K562 (cell line): ENCODE data around the gene RARA. TPM values are rescaled to one million over a fixed set of nuclear protein-coding genes. Genes with fewer than 3 reads are reported as not detected.
A peak's percentile ranks its signal among the peaks of the same experiment; 100 is the strongest.

Experiments
- CBFA2T3 ChIP-seq: fragments of 450-650 bp; IDR thresholded peaks from 2 replicates; pipeline ENCODE4 v1.6.1; 2017
- FOXM1 ChIP-seq, 2 experiments: fragments of 450-650 bp in 1 of 2; sonication (generic) in 1 of 2; formaldehyde crosslinking in 1 of 2; IDR thresholded peaks; 2 replicates each; pipeline versions ENCODE4 v1.6.1 to v1.9.0; 2017 to 2022; ENCODE audit warnings: low read depth in 2 of 2, mild to moderate bottlenecking in 2 of 2, missing genetic modification reagents in 1 of 2, moderate library complexity in 1 of 2
- HMGN3 ChIP-seq: IDR thresholded peaks from 2 replicates; pipeline ENCODE4 v1.6.1; 2011; ENCODE audit warnings: borderline replicate concordance, low read depth, mild to moderate bottlenecking, mixed read lengths, low read length; ENCODE audit not compliant: insufficient read length; ENCODE audit errors: extremely low read depth
- MNT ChIP-seq, 2 experiments: fragments of 450-650 bp; conservative IDR thresholded peaks; 2 replicates each; pipeline ENCODE4 v1.6.1; 2017; ENCODE audit warnings: mild to moderate bottlenecking in 2 of 2, moderate library complexity in 2 of 2
- NCOA4 ChIP-seq: fragments of 450-650 bp; IDR thresholded peaks from 2 replicates; pipeline ENCODE4 v1.6.1; 2018; ENCODE audit warnings: mild to moderate bottlenecking; ENCODE audit not compliant: partially characterized antibody
- NELFE ChIP-seq: IDR thresholded peaks from 2 replicates; pipeline ENCODE4 v1.6.1; 2011; ENCODE audit warnings: mild to moderate bottlenecking; ENCODE audit not compliant: insufficient read depth, insufficient read length
- PHB2 ChIP-seq: fragments of 450-650 bp; IDR thresholded peaks from 2 replicates; pipeline ENCODE4 v1.6.1; 2017; ENCODE audit warnings: low read depth
- RBM34 ChIP-seq: fragments of 200-400 bp; formaldehyde crosslinking; IDR thresholded peaks from 2 replicates; pipeline ENCODE4 v1.6.1; 2018; ENCODE audit warnings: low read length, borderline replicate concordance; ENCODE audit not compliant: insufficient read depth
- RNF2 ChIP-seq: sonication (generic); IDR thresholded peaks from 2 replicates; pipeline ENCODE4 v1.6.1; 2016
- TAF15 ChIP-seq: fragments of 200-400 bp; formaldehyde crosslinking; IDR thresholded peaks from 2 replicates; pipeline ENCODE4 v1.6.1; 2017; ENCODE audit warnings: mild to moderate bottlenecking, low read depth, low read length, moderate library complexity
- TRIM28 ChIP-seq: fragments of 450-650 bp; IDR thresholded peaks from 2 replicates; pipeline ENCODE4 v1.6.1; 2017
- ZBTB43 ChIP-seq: sonication (generic); formaldehyde crosslinking; IDR thresholded peaks from 2 replicates; pipeline ENCODE4 v1.8.0; 2023; ENCODE audit warnings: mild to moderate bottlenecking, missing genetic modification reagents
- ZNF232 ChIP-seq: sonication (generic); formaldehyde crosslinking; IDR thresholded peaks from 2 replicates; pipeline ENCODE4 v1.8.0; 2022; ENCODE audit warnings: mild to moderate bottlenecking, missing genetic modification reagents
- polyA plus RNA-seq, 8 experiments: library from polyadenylated mRNA; depleted of rRNA in 4 of 8; stranded (reverse) in 5 of 8; unstranded in 3 of 8; fragments of >200 nt; fragmentation: Nextera tagmentation in 2 of 8; fragmentation: Illumina TruSeq in 1 of 8; extraction: Ambion mirVana in 2 of 8; extraction: Trizol in 1 of 8; gene quantifications; 2 replicates each; pipeline versions ENCODE4 v1.2.1 to v1.2.3, GENCODE V29; 2011 to 2014; ENCODE audit warnings: inconsistent platforms in 1 of 8, missing spikeins in 1 of 8
- total RNA-seq, 7 experiments: library from RNA; depleted of rRNA in 6 of 7; stranded (reverse); fragments of >200 nt in 6 of 7; fragmentation: Illumina TruSeq in 2 of 7; extraction: Trizol in 2 of 7; gene quantifications; 2 replicates each; pipeline versions ENCODE4 v1.2.1 to v1.2.3, GENCODE V29; 2011 to 2021; ENCODE audit warnings: low replicate concordance in 1 of 7
- TF ChIP-seq, protein P1 (sequence below): fragments of 450-650 bp; formaldehyde crosslinking; IDR thresholded peaks from 2 replicates; pipeline ENCODE4 v1.4.0; 2020; ENCODE audit warnings: mild to moderate bottlenecking
- TF ChIP-seq, protein P2 (sequence below): fragments of 200-400 bp; formaldehyde crosslinking; IDR thresholded peaks from 2 replicates; pipeline ENCODE4 v1.6.1; 2017; ENCODE audit warnings: mild to moderate bottlenecking, low read depth, low read length, moderate library complexity
- TF ChIP-seq, protein P3 (sequence below): sonication (generic); formaldehyde crosslinking; IDR thresholded peaks from 2 replicates; pipeline ENCODE4 v1.8.0; 2022; ENCODE audit warnings: mild to moderate bottlenecking, missing genetic modification reagents
- TF ChIP-seq, protein P4 (sequence below): IDR thresholded peaks from 2 replicates; pipeline ENCODE4 v1.6.1; 2011; ENCODE audit not compliant: insufficient read length; ENCODE audit errors: extremely low read depth

The RARA gene
- total and polyA plus RNA-seq, 9 of the 15 experiments (the other 6 are each of a cell fraction or from before 2014, with no cell fraction given): 0.10 to 28.0 (median 7.9) TPM

GRCh38 chr17:40317880-40318829 is 9.2 kb downstream of the RARA start (continued):
- TF ChIP-seq HMGN3: peak; percentile 71
- peak; percentile 83 to 90 for TF ChIP-seq MNT (conservative IDR thresholded peaks at IDR 0.05)
- TF ChIP-seq, protein P1, sequence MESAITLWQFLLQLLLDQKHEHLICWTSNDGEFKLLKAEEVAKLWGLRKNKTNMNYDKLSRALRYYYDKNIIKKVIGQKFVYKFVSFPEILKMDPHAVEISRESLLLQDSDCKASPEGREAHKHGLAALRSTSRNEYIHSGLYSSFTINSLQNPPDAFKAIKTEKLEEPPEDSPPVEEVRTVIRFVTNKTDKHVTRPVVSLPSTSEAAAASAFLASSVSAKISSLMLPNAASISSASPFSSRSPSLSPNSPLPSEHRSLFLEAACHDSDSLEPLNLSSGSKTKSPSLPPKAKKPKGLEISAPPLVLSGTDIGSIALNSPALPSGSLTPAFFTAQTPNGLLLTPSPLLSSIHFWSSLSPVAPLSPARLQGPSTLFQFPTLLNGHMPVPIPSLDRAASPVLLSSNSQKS (CRISPR knock-in tag): no peak
- no peak for TF ChIP-seq ZNF232 (CRISPR knock-in tag)
- TF ChIP-seq, protein P2, sequence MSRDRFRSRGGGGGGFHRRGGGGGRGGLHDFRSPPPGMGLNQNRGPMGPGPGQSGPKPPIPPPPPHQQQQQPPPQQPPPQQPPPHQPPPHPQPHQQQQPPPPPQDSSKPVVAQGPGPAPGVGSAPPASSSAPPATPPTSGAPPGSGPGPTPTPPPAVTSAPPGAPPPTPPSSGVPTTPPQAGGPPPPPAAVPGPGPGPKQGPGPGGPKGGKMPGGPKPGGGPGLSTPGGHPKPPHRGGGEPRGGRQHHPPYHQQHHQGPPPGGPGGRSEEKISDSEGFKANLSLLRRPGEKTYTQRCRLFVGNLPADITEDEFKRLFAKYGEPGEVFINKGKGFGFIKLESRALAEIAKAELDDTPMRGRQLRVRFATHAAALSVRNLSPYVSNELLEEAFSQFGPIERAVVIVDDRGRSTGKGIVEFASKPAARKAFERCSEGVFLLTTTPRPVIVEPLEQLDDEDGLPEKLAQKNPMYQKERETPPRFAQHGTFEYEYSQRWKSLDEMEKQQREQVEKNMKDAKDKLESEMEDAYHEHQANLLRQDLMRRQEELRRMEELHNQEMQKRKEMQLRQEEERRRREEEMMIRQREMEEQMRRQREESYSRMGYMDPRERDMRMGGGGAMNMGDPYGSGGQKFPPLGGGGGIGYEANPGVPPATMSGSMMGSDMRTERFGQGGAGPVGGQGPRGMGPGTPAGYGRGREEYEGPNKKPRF: no peak
- TF ChIP-seq FOXM1 (IDR thresholded peaks at IDR 0.05; ENCODE audit: low read depth): 0 out of 2 replicates have a peak, but pooled peaks have one; percentile 30
- TF ChIP-seq FOXM1 (CRISPR knock-in tag; IDR thresholded peaks at IDR 0.05; ENCODE audit: low read depth): no peak
- TF ChIP-seq CBFA2T3: no peak
- TF ChIP-seq, protein P3, sequence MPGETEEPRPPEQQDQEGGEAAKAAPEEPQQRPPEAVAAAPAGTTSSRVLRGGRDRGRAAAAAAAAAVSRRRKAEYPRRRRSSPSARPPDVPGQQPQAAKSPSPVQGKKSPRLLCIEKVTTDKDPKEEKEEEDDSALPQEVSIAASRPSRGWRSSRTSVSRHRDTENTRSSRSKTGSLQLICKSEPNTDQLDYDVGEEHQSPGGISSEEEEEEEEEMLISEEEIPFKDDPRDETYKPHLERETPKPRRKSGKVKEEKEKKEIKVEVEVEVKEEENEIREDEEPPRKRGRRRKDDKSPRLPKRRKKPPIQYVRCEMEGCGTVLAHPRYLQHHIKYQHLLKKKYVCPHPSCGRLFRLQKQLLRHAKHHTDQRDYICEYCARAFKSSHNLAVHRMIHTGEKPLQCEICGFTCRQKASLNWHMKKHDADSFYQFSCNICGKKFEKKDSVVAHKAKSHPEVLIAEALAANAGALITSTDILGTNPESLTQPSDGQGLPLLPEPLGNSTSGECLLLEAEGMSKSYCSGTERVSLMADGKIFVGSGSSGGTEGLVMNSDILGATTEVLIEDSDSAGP: peak; percentile 97
- no peak for TF ChIP-seq NCOA4
- no peak for TF ChIP-seq TRIM28
- no peak for TF ChIP-seq RBM34
- no peak for TF ChIP-seq TAF15
- no peak for TF ChIP-seq PHB2
- 0 out of 2 replicates have a peak, but pooled peaks have one; percentile 28 for TF ChIP-seq RNF2
- TF ChIP-seq NELFE: no peak
- TF ChIP-seq, protein P4, sequence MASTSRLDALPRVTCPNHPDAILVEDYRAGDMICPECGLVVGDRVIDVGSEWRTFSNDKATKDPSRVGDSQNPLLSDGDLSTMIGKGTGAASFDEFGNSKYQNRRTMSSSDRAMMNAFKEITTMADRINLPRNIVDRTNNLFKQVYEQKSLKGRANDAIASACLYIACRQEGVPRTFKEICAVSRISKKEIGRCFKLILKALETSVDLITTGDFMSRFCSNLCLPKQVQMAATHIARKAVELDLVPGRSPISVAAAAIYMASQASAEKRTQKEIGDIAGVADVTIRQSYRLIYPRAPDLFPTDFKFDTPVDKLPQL: no peak
- TF ChIP-seq ZBTB43 (CRISPR knock-in tag): no peak
